ENCODE measurements around the gene KIF26A. TPM values are rescaled to one million over a fixed set of nuclear protein-coding genes. Genes with fewer than 3 reads are reported as not detected.

KIF26A gene
- total RNA-seq, 1 donor from 2014 or later, result 6.3 TPM

- Histone ChIP-seq H3K9me3 (ENCODE audit: control insufficient read depth in 3 of 3, low read length in 3 of 3) (no peaks in the 10 kb centered on the region), H3K9ac (ENCODE audit: low read depth in 1 of 3, low read length in 3 of 3) (no peak overlapping the region), H3K4me3 (ENCODE audit: low read length in 3 of 3) (no peak overlapping the region), H3K27me3 (ENCODE audit: control insufficient read depth in 3 of 3, insufficient read depth in 3 of 3, low read length in 3 of 3) (peaks cover 13 to 27% (median 22%) of the 10 kb centered on the region in 3 donors), H3K4me1 (ENCODE audit: control insufficient read depth in 3 of 3, insufficient read depth in 3 of 3, low read length in 3 of 3) (peaks cover 0 to 12% (median 5%) of the 10 kb centered on the region in 3 donors), H3K27ac (ENCODE audit: low read depth, low read length) (no peak overlapping the region), H3K36me3 (ENCODE audit: control insufficient read depth in 3 of 3, insufficient read depth in 3 of 3, low read length in 3 of 3) (no peaks in the 10 kb centered on the region)
These were observed 6.0 kb downstream of the KIF26A start for GRCh38 chr14:104144453-104144790.

DNA sequence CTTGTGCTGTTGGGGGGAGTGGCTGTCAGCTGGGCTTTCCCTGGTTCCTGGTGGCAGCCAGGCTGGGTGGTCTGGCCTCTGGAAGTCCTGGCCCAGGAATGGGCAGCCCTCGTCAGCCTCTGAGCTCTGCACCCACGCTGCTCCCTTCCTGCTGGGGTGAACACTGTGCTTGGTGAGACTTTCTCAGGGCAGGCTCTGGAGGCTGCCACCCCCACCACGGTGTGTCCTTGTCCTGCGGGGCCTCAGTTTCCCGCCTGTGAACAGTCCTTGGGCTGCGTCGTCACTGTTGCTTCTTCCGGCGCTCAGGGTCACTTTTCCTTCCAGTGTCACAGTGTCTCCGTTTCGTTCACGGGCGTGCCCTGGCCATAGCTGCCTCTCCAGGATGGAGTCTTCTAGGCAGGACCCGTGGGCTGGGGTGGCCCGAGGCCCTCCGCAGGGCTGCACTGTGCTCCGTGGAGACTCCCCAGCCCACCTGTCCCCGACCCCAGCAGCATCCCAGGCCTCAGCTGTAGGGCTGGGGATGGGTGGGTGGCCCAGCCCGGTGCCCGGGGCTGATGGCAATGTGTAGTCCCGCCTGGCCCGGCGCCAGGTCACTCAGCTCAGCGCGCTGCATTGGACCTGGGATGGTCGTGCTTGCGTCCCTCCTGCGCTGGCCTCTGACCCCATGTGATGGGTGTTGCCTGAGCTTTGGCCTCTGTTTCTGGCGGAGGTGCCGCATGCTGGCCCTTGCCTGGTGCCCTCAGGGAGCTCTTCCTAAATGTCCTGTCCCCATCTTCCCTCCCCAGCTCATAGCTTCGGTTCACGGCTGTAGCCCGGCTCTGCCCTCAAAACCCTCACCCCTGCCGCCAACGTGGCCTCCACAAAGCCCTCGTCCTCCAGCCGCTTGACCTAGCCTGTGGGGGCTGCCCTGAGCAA lies 6.8 kb downstream of the KIF26A start:
- Histone ChIP-seq H3K27ac (ENCODE audit: low read depth, low read length) (no peak overlapping the region), H3K4me1 (ENCODE audit: control insufficient read depth in 3 of 3, insufficient read depth in 3 of 3, low read length in 3 of 3) (peaks cover under 1 to 10% (median 5%) of the 10 kb centered on the region in 3 donors), H3K27me3 (ENCODE audit: control insufficient read depth in 3 of 3, insufficient read depth in 3 of 3, low read length in 3 of 3) (peaks cover 13 to 24% (median 16%) of the 10 kb centered on the region in 3 donors), H3K4me3 (ENCODE audit: low read length in 3 of 3) (no peak overlapping the region), H3K36me3 (ENCODE audit: control insufficient read depth in 3 of 3, insufficient read depth in 3 of 3, low read length in 3 of 3) (no peaks in the 10 kb centered on the region), H3K9me3 (ENCODE audit: control insufficient read depth in 3 of 3, low read length in 3 of 3) (no peaks in the 10 kb centered on the region), H3K9ac (ENCODE audit: low read depth in 1 of 3, low read length in 3 of 3) (no peak overlapping the region)

- Histone ChIP-seq H3K36me3 (ENCODE audit: control insufficient read depth in 3 of 3, insufficient read depth in 3 of 3, low read length in 3 of 3) (no peaks in the 10 kb centered on the region), H3K9me3 (ENCODE audit: control insufficient read depth in 3 of 3, low read length in 3 of 3) (no peaks in the 10 kb centered on the region), H3K27me3 (ENCODE audit: control insufficient read depth in 3 of 3, insufficient read depth in 3 of 3, low read length in 3 of 3) (peaks cover 11 to 32% (median 19%) of the 10 kb centered on the region in 3 donors), H3K4me1 (ENCODE audit: control insufficient read depth in 3 of 3, insufficient read depth in 3 of 3, low read length in 3 of 3) (peaks cover 5 to 12% (median 8%) of the 10 kb centered on the region in 3 donors), H3K4me3 (ENCODE audit: low read length in 3 of 3) (no peak overlapping the region), H3K9ac (ENCODE audit: low read depth in 1 of 3, low read length in 3 of 3) (no peak overlapping the region), H3K27ac (ENCODE audit: low read depth, low read length) (no peak overlapping the region)
These were observed 7.6 kb downstream of the KIF26A start for GRCh38 chr14:104145826-104146601.

DNA sequence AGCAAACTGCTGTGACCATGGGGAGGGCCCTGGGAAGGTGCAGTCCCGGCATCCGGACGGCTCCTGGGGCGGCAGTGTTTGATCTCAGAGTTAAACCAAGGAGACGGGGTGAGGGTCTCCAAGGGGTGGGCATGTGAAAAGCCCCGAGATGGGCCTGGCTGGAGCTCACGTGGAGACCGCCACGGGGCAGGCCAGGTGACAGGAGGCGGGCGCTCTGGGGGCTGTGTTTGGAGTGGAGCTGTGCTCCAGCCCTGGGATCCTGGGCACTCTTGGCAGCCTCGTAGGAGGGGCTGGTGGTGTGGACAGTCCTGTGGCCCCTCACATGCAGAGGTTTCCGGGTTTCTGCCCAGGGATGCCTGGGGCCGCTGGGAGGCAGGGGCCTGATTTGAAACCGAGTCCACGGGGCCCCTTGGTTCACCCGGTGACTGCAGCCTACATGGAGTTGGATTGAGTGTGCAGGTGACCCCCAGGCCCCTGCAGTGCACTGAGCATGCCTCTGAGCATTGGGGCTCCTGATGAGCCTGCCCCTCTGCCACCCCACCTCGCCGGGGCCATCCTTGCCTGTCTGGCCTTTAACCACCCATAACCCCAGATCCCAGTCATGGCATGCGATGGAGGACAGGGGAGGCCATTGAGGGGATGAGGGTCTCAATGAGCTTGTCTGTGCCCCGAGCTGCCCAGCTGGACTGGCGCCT lies 8.4 kb downstream of the KIF26A start:
- peaks cover 11 to 32% (median 19%) of the 10 kb centered on the region in 3 donors for H3K27me3 ChIP-seq (ENCODE audit: control insufficient read depth in 3 of 3, insufficient read depth in 3 of 3, low read length in 3 of 3)
- H3K4me1 ChIP-seq (ENCODE audit: control insufficient read depth in 3 of 3, insufficient read depth in 3 of 3, low read length in 3 of 3), result peaks cover 5 to 12% (median 8%) of the 10 kb centered on the region in 3 donors
- no peaks in the 10 kb centered on the region for H3K9me3 ChIP-seq (ENCODE audit: control insufficient read depth in 3 of 3, low read length in 3 of 3)
- no peak overlapping the region for H3K9ac ChIP-seq (ENCODE audit: low read depth in 1 of 3, low read length in 3 of 3)
- H3K36me3 ChIP-seq (ENCODE audit: control insufficient read depth in 3 of 3, insufficient read depth in 3 of 3, low read length in 3 of 3), result no peaks in the 10 kb centered on the region
- H3K27ac ChIP-seq (ENCODE audit: low read depth, low read length), result no peak overlapping the region
- no peak overlapping the region for H3K4me3 ChIP-seq (ENCODE audit: low read length in 3 of 3)

GRCh38 chr14:104147346-104148125 lies 9.1 kb downstream of the KIF26A start:
- H3K27ac ChIP-seq (ENCODE audit: low read depth, low read length), result no peak overlapping the region

GRCh38 chr14:104148433-104149277 lies 10.3 kb downstream of the KIF26A start:
- H3K4me1 ChIP-seq (ENCODE audit: control insufficient read depth in 3 of 3, insufficient read depth in 3 of 3, low read length in 3 of 3), result peaks cover 5 to 10% (median 8%) of the 10 kb centered on the region in 3 donors
- H3K9me3 ChIP-seq (ENCODE audit: control insufficient read depth in 3 of 3, low read length in 3 of 3), result no peaks in the 10 kb centered on the region
- H3K27me3 ChIP-seq (ENCODE audit: control insufficient read depth in 3 of 3, insufficient read depth in 3 of 3, low read length in 3 of 3), result peaks cover 16 to 31% (median 23%) of the 10 kb centered on the region in 3 donors
- H3K27ac ChIP-seq (ENCODE audit: low read depth, low read length), result no peak overlapping the region
- no peaks in the 10 kb centered on the region for H3K36me3 ChIP-seq (ENCODE audit: control insufficient read depth in 3 of 3, insufficient read depth in 3 of 3, low read length in 3 of 3)
- H3K9ac ChIP-seq (ENCODE audit: low read depth in 1 of 3, low read length in 3 of 3), result no peak overlapping the region
- H3K4me3 ChIP-seq (ENCODE audit: low read length in 3 of 3), result no peak overlapping the region

More at GRCh38 chr14:104147346-104148125, 9.1 kb downstream of the KIF26A start:
- Histone ChIP-seq H3K27me3 (ENCODE audit: control insufficient read depth in 3 of 3, insufficient read depth in 3 of 3, low read length in 3 of 3) (peaks cover 16 to 32% (median 21%) of the 10 kb centered on the region in 3 donors), H3K36me3 (ENCODE audit: control insufficient read depth in 3 of 3, insufficient read depth in 3 of 3, low read length in 3 of 3) (no peaks in the 10 kb centered on the region), H3K9ac (ENCODE audit: low read depth in 1 of 3, low read length in 3 of 3) (no peak overlapping the region), H3K4me1 (ENCODE audit: control insufficient read depth in 3 of 3, insufficient read depth in 3 of 3, low read length in 3 of 3) (peaks cover 5 to 10% (median 8%) of the 10 kb centered on the region in 3 donors), H3K4me3 (ENCODE audit: low read length in 3 of 3) (no peak overlapping the region), H3K9me3 (ENCODE audit: control insufficient read depth in 3 of 3, low read length in 3 of 3) (no peaks in the 10 kb centered on the region)

DNA sequence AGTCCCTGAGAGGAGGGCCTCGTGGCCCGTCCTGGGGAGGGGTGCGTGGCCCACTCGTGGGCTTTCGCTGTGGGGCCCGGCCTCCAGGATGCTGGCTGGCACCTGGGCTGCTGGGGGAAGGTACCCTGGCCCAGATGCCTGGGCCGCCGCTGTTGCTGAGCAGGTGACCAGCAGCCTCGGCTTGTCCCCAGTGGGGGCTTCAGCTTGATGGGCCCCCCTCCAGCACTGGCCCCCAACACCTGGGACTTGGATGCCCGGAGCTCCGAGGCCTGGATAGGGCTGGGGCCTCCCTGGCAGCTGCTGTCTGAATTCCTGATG lies 10.8 kb downstream of the KIF26A start:
- Histone ChIP-seq H3K27ac (ENCODE audit: low read depth, low read length) (no peak overlapping the region), H3K4me1 (ENCODE audit: control insufficient read depth in 3 of 3, insufficient read depth in 3 of 3, low read length in 3 of 3) (peaks cover 5 to 10% (median 8%) of the 10 kb centered on the region in 3 donors), H3K9me3 (ENCODE audit: control insufficient read depth in 3 of 3, low read length in 3 of 3) (no peaks in the 10 kb centered on the region), H3K36me3 (ENCODE audit: control insufficient read depth in 3 of 3, insufficient read depth in 3 of 3, low read length in 3 of 3) (no peaks in the 10 kb centered on the region), H3K27me3 (ENCODE audit: control insufficient read depth in 3 of 3, insufficient read depth in 3 of 3, low read length in 3 of 3) (peaks cover 10 to 27% (median 23%) of the 10 kb centered on the region in 3 donors), H3K4me3 (ENCODE audit: low read length in 3 of 3) (no peak overlapping the region), H3K9ac (ENCODE audit: low read depth in 1 of 3, low read length in 3 of 3) (no peak overlapping the region)

DNA sequence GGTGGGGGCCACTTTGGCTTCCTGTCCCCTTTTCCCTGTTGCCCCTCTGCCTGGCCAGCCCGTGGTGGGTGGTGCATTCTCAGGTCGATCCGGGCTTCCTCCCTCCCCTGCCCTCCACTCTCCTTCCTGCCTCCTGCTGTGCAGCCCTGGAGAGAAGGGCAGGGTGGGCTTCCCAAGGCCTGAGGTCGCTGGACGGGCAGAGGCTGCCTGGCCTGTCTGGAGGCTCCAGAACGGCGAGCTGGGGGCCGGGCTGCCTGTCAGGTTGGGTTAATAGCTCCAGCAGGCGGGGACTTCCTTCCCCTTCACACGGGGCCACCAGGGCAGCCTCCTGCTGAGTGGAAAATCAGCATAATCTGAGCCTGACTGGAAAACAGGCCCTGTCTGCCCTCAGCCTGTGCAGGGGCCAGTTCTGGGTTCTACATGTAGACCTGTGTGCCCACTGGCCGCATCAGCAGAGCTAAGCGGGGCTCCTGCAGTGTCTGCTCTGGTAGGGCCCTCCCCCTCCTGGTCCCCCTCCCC lies 11.3 kb downstream of the KIF26A start:
- Histone ChIP-seq H3K9ac (ENCODE audit: low read depth in 1 of 3, low read length in 3 of 3) (no peak overlapping the region), H3K27me3 (ENCODE audit: control insufficient read depth in 3 of 3, insufficient read depth in 3 of 3, low read length in 3 of 3) (peaks cover 10 to 23% (median 23%) of the 10 kb centered on the region in 3 donors), H3K4me1 (ENCODE audit: control insufficient read depth in 3 of 3, insufficient read depth in 3 of 3, low read length in 3 of 3) (peaks cover 5 to 10% (median 8%) of the 10 kb centered on the region in 3 donors), H3K27ac (ENCODE audit: low read depth, low read length) (no peak overlapping the region), H3K4me3 (ENCODE audit: low read length in 3 of 3) (no peak overlapping the region), H3K36me3 (ENCODE audit: control insufficient read depth in 3 of 3, insufficient read depth in 3 of 3, low read length in 3 of 3) (no peaks in the 10 kb centered on the region), H3K9me3 (ENCODE audit: control insufficient read depth in 3 of 3, low read length in 3 of 3) (no peaks in the 10 kb centered on the region)
